ENCODE data around the gene APOL1. TPM values are rescaled to one million over a fixed set of nuclear protein-coding genes. Genes with fewer than 3 reads are reported as not detected.
"Not testable (repeated sequence)": the region's sequence is repeated elsewhere in the genome, so short reads cannot be mapped to it uniquely, and the experiment has no call there.

APOL1 gene
- total RNA-seq, 2 experiments from 2014 or later: 13.8 to 17.1 TPM

DNA sequence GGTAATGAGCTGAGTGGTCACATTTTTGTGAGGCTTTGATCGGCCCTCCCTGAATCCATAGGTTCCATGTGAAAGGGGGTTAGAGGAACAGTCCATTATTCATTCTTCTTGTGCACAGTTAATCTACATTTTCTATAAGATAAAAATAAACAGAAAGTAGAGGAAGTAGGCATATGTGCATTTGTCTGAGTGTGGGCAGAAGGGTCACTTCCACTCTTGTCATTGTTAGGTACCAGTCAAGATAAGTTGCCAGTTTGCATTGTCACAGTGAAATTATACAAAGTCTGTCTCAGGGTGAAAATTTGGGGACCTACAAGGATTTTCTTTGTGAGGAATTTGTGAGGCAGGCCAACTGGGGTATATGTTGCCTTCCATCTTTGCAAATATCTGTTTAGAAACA, 46.7 kb upstream of the APOL1 start:
- TF ChIP-seq CTCF (IDR thresholded peaks at IDR 0.05): no peak
- intact Hi-C loops (cut with micrococcal nuclease): no loop called here
- Mint-ChIP-seq H3K4me3 (no peak overlapping the region), H3K36me3 (ENCODE audit: low read depth) (no peaks in the 10 kb centered on the region), H3K9me3 (peaks cover 4% of the 10 kb centered on the region), H3K4me1 (ENCODE audit: low read depth) (peaks cover 12% of the 10 kb centered on the region), H3K27ac (no peak overlapping the region), H3K27me3 (peaks cover 6% of the 10 kb centered on the region)
- CTCF ChIA-PET: no interaction called here
- DNase-seq (no peak), ATAC-seq (no peak)
- POLR2A ChIA-PET: no interaction called here

- Mint-ChIP-seq H3K4me3 (no peak overlapping the region), H3K27me3 (peaks cover 9% of the 10 kb centered on the region), H3K36me3 (ENCODE audit: low read depth) (no peaks in the 10 kb centered on the region), H3K9me3 (peaks cover 4% of the 10 kb centered on the region), H3K4me1 (ENCODE audit: low read depth) (peaks cover 9% of the 10 kb centered on the region), H3K27ac (no peak overlapping the region)
- POLR2A ChIA-PET: no interaction called here
- DNase-seq (no peak), ATAC-seq (no peak)
- intact Hi-C loops (cut with micrococcal nuclease): no loop called here
- TF ChIP-seq CTCF (IDR thresholded peaks at IDR 0.05): no peak
- CTCF ChIA-PET: interaction anchor here (0.8 to 1.9 kb wide), 6 partner anchors 9 to 70 kb away, joined by 3 to 8 read pairs (median 4); partner anchors contain the start of gene APOL2
These were observed 44.7 kb upstream of the APOL1 start for GRCh38 chr22:36208162-36208765.

- Mint-ChIP-seq H3K27me3 (peaks cover 9% of the 10 kb centered on the region), H3K36me3 (ENCODE audit: low read depth) (no peaks in the 10 kb centered on the region), H3K9me3 (peaks cover 4% of the 10 kb centered on the region), H3K27ac (no peak overlapping the region), H3K4me3 (no peak overlapping the region), H3K4me1 (ENCODE audit: low read depth) (peaks cover 9% of the 10 kb centered on the region)
- intact Hi-C loops (cut with micrococcal nuclease): no loop called here
- no peak for TF ChIP-seq CTCF (IDR thresholded peaks at IDR 0.05)
- ATAC-seq: no peak
- CTCF ChIA-PET: interaction anchor here (0.8 to 1.9 kb wide), 6 partner anchors 8 to 70 kb away, joined by 3 to 8 read pairs (median 4); partner anchors contain the start of gene APOL2
- DNase-seq: no peak
- POLR2A ChIA-PET: interaction anchor here (1.2 kb wide), 1 partner anchor 11 kb away, joined by 3 read pairs; no protein-coding TSS in a partner anchor
These were observed 44.0 kb upstream of the APOL1 start for GRCh38 chr22:36208914-36209313.

- H3K4me3 Mint-ChIP-seq; DNase-seq; intact Hi-C loops (cut with micrococcal nuclease); H3K4me1 Mint-ChIP-seq (ENCODE audit: low read depth); H3K27ac Mint-ChIP-seq; H3K9me3 Mint-ChIP-seq; ATAC-seq; H3K36me3 Mint-ChIP-seq (ENCODE audit: low read depth); H3K27me3 Mint-ChIP-seq: not testable (repeated sequence)
- ChIA-PET CTCF (interaction anchor here (1.4 kb wide), 1 partner anchor 69 kb away, joined by 3 read pairs; no protein-coding TSS in a partner anchor), POLR2A (interaction anchor here (1.2 kb wide), 1 partner anchor 12 kb away, joined by 3 read pairs; no protein-coding TSS in a partner anchor)
These were observed 43.4 kb upstream of the APOL1 start for GRCh38 chr22:36209488-36209908.

DNA sequence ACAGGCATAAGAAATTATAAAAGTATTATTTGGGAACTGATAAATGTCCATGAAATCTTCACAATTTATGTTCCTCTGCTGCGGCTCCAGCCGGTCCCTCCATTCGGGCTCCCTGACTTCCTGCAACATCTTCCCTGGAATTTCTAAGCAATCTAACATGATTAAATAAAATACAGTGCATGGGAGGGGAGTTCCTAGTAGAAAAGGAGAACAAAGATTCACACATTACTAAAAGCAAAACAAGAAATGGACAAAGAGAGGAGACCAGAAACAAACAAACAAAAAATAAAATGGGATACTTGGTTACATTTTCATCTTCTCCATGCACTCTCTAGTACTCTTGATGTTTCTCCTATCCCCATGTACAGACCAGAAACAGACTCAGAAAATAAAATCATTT, 42.7 kb upstream of the APOL1 start:
- no peaks in the 10 kb centered on the region for H3K36me3 Mint-ChIP-seq (ENCODE audit: low read depth)
- H3K27me3 Mint-ChIP-seq: peaks cover 12% of the 10 kb centered on the region
- DNase-seq (no peak), ATAC-seq (no peak)
- intact Hi-C loops (cut with micrococcal nuclease): no loop called here
- H3K4me3 Mint-ChIP-seq: no peak overlapping the region
- peaks cover 4% of the 10 kb centered on the region for H3K9me3 Mint-ChIP-seq
- peaks cover 9% of the 10 kb centered on the region for H3K4me1 Mint-ChIP-seq (ENCODE audit: low read depth)
- no peak overlapping the region for H3K27ac Mint-ChIP-seq
- ChIA-PET POLR2A (interaction anchor here (1.2 kb wide), 1 partner anchor 12 kb away, joined by 3 read pairs; no protein-coding TSS in a partner anchor), CTCF (interaction anchor here (1.7 to 1.8 kb wide), 2 partner anchors 15 to 276 kb away, joined by 3 to 5 read pairs; no protein-coding TSS in a partner anchor)
- TF ChIP-seq CTCF (IDR thresholded peaks at IDR 0.05): no peak

All from activated CD8-positive, alpha-beta T cell treated with anti-CD3 and anti-CD28 coated beads for 36 hours (primary cell).